ENCODE data around the gene IL1F10.

Gene IL1F10

GRCh38 chr2:113058998-113059960 lies 8.5 kb upstream of the IL1F10 start, which contains the start of gene IL36RN:
Gene IL36RN, plus strand, starts transcription at chr2:113059198. Its CDS starts 241 bp downstream, at chr2:113059439.
- DNase-seq (ENCODE audit: low read depth in 3 of 3): no peak

DNA sequence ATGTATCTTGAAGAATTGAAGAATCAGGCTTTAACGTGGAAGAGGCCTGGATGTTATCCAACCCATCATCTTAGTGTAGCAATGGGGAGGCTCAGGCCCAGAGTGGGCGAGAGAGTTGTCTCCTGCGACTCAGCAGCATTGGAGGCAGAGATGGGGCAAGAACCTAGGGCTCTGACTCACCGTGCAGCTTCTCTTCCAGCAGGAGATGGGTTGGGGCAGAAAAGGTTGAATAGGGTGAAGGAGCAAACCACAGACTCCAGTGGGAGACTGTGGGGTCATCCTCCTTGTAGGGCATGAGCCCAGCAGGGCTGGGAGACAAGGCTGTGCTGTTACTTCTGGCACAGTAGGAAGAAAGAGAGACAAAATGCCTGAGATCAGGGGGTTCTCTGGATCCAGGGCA lies 7.4 kb upstream of the IL1F10 start:
- no peak for DNase-seq (ENCODE audit: low read depth in 3 of 3)

GRCh38 chr2:113060796-113061195 lies 7.0 kb upstream of the IL1F10 start:
- no peak for DNase-seq (ENCODE audit: low read depth in 3 of 3)

GRCh38 chr2:113061241-113061640 lies 6.5 kb upstream of the IL1F10 start:
- DNase-seq (ENCODE audit: low read depth in 3 of 3): no peak

DNA sequence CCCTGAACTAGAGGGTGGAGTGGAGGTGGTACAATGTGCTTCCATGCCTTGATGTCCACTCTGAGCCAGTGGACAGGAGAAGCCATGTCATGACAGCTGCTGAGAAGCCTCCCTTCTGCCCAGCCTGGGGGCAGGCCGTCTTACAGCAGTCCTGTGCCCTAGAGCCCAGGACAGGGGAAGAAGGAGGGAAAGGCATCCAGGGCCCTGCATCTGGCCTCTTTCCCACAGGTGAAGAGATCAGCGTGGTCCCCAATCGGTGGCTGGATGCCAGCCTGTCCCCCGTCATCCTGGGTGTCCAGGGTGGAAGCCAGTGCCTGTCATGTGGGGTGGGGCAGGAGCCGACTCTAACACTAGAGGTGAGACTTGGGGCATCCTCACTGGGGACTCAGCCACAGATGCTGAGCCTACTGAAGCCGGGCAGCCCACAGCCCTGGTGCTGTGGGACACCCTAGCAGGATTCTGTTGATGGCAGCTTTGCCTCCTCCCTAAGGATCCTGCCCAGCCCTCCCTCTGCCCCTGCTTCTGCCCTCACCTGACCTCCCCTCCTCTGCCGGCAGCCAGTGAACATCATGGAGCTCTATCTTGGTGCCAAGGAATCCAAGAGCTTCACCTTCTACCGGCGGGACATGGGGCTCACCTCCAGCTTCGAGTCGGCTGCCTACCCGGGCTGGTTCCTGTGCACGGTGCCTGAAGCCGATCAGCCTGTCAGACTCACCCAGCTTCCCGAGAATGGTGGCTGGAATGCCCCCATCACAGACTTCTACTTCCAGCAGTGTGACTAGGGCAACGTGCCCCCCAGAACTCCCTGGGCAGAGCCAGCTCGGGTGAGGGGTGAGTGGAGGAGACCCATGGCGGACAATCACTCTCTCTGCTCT lies 5.6 kb upstream of the IL1F10 start:
- DNase-seq (ENCODE audit: low read depth in 3 of 3): no peak

GRCh38 chr2:113064281-113064680 lies 3.5 kb upstream of the IL1F10 start:
- DNase-seq (ENCODE audit: low read depth in 3 of 3): no peak

- DNase-seq (ENCODE audit: low read depth in 3 of 3): no peak
Observed at GRCh38 chr2:113064898-113065297, 2.9 kb upstream of the IL1F10 start.

- no peak for DNase-seq (ENCODE audit: low read depth in 3 of 3)
Observed at GRCh38 chr2:113068249-113068648, 479 bp downstream of the IL1F10 start.

GRCh38 chr2:113068706-113069485 lies 1.1 kb downstream of the IL1F10 start:
- no peak for DNase-seq (ENCODE audit: low read depth in 3 of 3)

GRCh38 chr2:113069676-113070605 lies 2.2 kb downstream of the IL1F10 start:
- DNase-seq (ENCODE audit: low read depth in 3 of 3): no peak

DNA sequence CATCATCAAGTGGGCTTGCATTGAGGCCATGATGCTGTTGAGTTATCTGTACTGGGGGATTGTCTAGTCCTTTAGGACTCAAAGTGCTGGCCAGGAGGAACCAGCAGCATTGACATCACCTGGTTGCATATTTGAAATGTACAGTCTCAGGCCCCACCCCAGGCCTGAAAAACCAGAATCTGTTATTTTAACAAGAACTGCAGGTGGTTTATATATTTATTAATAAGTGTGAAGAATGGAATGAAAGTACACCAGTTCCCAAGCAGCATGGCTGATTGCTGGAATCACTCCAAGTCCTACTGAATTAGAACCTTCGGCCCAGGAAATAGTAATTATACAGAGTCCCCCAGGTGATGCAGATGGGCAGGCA lies 2.8 kb downstream of the IL1F10 start:
- DNase-seq (ENCODE audit: low read depth in 3 of 3): no peak

DNA sequence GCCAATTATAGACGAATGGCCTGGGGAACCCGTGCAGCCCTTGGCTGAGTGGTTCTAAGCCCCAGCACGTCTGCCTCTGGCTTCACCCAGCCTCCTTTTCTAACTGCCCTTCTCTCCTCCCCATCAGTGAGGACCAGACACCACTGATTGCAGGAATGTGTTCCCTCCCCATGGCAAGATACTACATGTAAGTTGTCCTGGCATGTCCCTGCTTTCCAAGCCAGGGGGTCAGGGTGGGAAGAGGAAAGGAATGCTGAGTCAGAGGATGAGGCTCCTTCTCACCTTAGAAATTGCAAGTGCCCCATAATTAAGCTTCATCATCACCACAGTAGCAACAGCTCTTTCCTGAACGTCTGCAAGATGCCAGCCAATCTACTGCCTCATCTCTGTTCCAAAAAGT lies 4.8 kb downstream of the IL1F10 start:
- no peak for DNase-seq (ENCODE audit: low read depth in 3 of 3)

DNA sequence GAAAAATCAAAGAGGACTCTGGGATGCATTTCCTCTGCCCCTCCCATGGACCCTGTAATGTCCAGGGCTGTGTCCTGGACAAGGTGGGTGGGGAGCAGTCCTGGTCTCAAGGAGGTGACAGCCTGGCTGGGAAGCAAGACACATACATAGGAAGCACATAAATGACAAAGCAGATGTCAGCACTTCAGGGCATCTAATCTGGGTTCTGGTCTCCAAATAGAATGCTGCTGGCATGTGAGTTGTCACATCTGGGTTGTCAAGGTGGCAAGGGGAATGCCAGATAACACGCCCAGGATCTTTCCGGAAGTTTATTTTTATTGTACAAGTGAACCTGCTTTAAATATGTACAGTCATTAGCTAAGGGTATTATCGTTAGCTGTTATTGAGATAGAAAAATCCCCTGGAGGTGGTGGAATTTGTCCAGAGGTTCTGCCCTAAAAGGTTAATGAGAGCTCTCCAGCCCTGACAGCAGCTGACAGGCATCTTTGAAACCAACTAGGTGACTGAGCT lies 5.6 kb downstream of the IL1F10 start:
- DNase-seq (ENCODE audit: low read depth in 3 of 3): no peak

DNA sequence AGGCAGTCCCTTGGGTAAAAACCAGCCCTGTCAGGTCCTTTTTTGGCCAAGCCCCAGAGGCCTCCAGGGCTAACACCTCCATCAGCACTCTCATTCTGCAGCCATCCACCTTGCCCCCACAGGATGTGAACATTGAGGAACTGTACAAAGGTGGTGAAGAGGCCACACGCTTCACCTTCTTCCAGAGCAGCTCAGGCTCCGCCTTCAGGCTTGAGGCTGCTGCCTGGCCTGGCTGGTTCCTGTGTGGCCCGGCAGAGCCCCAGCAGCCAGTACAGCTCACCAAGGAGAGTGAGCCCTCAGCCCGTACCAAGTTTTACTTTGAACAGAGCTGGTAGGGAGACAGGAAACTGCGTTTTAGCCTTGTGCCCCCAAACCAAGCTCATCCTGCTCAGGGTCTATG lies 7.3 kb downstream of the IL1F10 start:
- DNase-seq (ENCODE audit: low read depth in 3 of 3): no peak

DNA sequence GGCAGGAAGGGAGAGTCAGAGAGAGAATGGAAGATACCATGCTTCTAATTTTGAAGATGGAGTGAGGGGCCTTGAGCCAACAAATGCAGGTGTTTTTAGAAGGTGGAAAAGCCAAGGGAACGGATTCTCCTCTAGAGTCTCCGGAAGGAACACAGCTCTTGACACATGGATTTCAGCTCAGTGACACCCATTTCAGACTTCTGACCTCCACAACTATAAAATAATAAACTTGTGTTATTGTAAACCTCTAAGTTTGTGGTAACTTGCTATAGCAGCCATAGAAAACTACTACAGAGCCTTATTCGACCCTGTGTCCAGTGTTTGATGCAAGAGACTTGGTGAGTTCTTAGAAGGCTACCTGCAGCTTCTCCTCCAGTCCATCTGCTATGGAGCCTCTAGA lies 7.8 kb downstream of the IL1F10 start:
- no peak for DNase-seq (ENCODE audit: low read depth in 3 of 3)

GRCh38 chr2:113076954-113077669 lies 9.3 kb downstream of the IL1F10 start:
- no peak for DNase-seq (ENCODE audit: low read depth in 3 of 3)

DNA sequence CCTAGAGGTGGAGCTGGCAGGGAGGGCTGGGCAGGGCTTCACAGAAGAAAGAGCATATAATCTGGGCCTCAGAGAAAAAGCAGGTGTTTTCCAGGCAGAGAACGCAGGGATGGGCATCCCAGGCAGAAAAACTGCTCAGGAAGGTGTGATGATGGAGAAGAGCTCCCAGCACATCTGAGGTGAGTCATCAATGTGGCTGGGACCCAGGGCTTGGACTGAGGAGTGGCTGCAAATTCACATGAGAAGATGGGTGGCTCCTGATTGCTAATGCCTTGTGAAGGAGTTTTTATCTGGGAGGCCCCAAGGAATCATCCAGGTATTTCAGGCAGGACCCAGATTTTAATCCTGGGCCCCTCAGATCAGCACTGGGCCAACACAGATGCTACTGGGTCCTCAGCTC lies 10.2 kb downstream of the IL1F10 start:
- DNase-seq (ENCODE audit: low read depth in 3 of 3): no peak

DNA sequence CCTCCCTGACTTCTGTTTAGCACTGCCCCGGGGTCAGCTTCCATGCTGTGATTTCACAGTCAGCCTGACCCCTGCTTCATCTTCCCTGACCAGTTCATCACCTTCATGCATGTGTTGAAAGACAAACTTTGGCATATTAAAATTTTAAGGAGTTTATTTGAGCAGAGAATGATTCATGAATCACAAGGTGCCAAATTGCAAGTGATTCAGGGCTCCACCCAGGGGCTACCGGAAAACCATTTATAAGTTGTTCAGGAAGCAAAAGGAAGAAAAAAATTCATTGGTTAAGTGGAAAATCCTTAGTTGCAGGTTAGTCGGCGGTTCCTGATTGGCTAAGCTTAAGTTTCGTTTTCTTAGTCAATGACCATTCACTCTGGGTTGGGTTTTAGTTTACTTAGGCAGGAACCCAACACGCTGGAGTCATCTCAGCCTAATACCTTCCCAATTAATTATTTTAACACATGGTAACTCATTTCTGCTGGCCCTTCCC lies 10.6 kb downstream of the IL1F10 start:
- DNase-seq (ENCODE audit: low read depth in 3 of 3): no peak

- DNase-seq (ENCODE audit: low read depth in 3 of 3): no peak
Observed at GRCh38 chr2:113079131-113079530, 11.4 kb downstream of the IL1F10 start.

DNA sequence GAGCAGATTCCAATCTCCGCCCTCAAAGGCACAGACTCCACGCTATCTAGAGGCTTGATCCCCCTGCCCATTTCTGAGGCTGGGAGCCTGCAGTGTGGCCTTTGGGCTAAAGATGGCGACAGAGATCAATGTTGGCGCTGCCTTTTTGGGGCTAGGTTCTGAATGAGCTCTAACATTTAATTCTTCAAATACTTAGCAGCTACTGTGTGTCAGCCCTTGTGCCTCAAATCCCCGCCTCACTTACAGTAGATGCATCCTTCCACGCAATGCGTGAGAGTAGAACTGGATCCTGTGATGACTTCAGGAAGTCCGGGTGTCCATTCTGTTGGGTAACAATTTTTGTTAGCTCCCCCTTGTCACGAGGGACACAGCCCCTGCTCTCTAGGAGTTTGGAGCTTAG lies 12.4 kb downstream of the IL1F10 start:
- peak in 2 of 3 experiments; percentile 17 to 25 for DNase-seq (ENCODE audit: low read depth in 3 of 3)

All from stimulated activated CD4-positive, alpha-beta T cell treated with anti-CD3 and anti-CD28 coated beads, TNF-alpha, amount 100 ng/mL, for 4 hours (primary cell).